Lower lobe of right lung (tissue), 2 donors: ENCODE measurements around the gene GNB1L. TPM values are rescaled to one million over a fixed set of nuclear protein-coding genes. Genes with fewer than 3 reads are reported as not detected.

Experiments used
- ATAC-seq, 2 donors: fragments of 200-7000 bp; cut with Tn5 transposase; one replicate each; pipeline ENCODE4 v1.9.1; 2020 to 2022; ENCODE audit warnings: mild to moderate bottlenecking in 2 of 2, moderate library complexity in 2 of 2
- DNase-seq: peaks from one replicate; pipeline ENCODE4 v3.0.0-alpha.2; 2020
- H3K27ac ChIP-seq: fragments of 200-600 bp; one replicate; pipeline ENCODE4 v1.8.0; 2022
- H3K27me3 ChIP-seq: fragments of 200-600 bp; one replicate; pipeline ENCODE4 v1.8.0; 2022; ENCODE audit warnings: low read depth
- H3K36me3 ChIP-seq: fragments of 200-600 bp; one replicate; pipeline ENCODE4 v1.8.0; 2022; ENCODE audit warnings: mild to moderate bottlenecking
- H3K4me1 ChIP-seq: fragments of 200-600 bp; one replicate; pipeline ENCODE4 v1.8.0; 2022
- H3K4me3 ChIP-seq: fragments of 200-600 bp; one replicate; pipeline ENCODE4 v1.8.0; 2022; ENCODE audit warnings: mild to moderate bottlenecking
- H3K9me3 ChIP-seq: fragments of 200-600 bp; one replicate; pipeline ENCODE4 v1.8.0; 2022
- intact Hi-C: fragments of 100-400 bp; cut with DNase I; formaldehyde crosslinking; loops from one replicate; pipeline ENCODE4 v1.11.0; 2022
- total RNA-seq: library from RNA; stranded (reverse); fragmentation: NEBNext Ultra II Directional; extraction: Animal tissue kit (Norgen Biotek cat#: 25700); gene quantifications from one replicate; pipeline ENCODE4 v1.2.1, GENCODE V29; 2021
- TF ChIP-seq, protein P1 (sequence below): fragments of 200-600 bp; IDR thresholded peaks from one replicate; pipeline ENCODE4 v1.8.0; 2022; ENCODE audit warnings: antibody characterized with exemption, mild to moderate bottlenecking
- donor health status: DM: no; HTN: yes; CAD: no; lungs with severe emphysema.

Gene GNB1L
- total RNA-seq, 1 donor from 2014 or later: 6.0 TPM

DNA sequence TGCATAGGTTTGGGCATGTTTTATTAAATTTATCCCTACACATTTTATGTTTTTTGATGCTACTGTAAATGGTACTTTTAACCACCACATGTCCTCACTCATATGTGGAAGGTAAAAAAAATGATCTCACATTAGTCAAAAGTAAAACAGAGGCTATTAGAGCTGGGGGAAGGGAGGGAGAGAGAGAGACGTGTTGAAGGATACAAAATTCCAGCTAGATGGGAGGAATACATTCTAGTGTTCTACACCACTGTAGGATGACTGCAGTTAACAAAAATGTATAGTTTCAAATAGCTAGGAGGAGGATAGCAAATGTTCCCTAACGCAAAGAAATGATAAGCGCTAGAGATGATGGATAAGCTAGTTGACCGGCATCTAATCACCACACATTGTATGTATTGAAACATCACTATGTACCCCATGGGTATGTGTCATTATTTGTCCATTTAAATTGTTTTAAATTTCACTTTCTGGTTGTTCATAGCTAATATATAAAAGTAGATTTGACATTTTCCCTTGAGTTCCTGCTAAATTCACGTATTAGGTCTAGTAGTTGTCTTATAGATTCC, 9.9 kb upstream of the GNB1L start:
- ATAC-seq (no peak), DNase-seq (no peak)
- TF ChIP-seq, protein P1, sequence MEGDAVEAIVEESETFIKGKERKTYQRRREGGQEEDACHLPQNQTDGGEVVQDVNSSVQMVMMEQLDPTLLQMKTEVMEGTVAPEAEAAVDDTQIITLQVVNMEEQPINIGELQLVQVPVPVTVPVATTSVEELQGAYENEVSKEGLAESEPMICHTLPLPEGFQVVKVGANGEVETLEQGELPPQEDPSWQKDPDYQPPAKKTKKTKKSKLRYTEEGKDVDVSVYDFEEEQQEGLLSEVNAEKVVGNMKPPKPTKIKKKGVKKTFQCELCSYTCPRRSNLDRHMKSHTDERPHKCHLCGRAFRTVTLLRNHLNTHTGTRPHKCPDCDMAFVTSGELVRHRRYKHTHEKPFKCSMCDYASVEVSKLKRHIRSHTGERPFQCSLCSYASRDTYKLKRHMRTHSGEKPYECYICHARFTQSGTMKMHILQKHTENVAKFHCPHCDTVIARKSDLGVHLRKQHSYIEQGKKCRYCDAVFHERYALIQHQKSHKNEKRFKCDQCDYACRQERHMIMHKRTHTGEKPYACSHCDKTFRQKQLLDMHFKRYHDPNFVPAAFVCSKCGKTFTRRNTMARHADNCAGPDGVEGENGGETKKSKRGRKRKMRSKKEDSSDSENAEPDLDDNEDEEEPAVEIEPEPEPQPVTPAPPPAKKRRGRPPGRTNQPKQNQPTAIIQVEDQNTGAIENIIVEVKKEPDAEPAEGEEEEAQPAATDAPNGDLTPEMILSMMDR: no peak
- Histone ChIP-seq H3K36me3 (no peaks in the 10 kb centered on the region), H3K4me1 (no peaks in the 10 kb centered on the region), H3K27me3 (no peaks in the 10 kb centered on the region), H3K9me3 (no peaks in the 10 kb centered on the region), H3K27ac (no peak overlapping the region), H3K4me3 (no peak overlapping the region)
- intact Hi-C loops: no loop called here

DNA sequence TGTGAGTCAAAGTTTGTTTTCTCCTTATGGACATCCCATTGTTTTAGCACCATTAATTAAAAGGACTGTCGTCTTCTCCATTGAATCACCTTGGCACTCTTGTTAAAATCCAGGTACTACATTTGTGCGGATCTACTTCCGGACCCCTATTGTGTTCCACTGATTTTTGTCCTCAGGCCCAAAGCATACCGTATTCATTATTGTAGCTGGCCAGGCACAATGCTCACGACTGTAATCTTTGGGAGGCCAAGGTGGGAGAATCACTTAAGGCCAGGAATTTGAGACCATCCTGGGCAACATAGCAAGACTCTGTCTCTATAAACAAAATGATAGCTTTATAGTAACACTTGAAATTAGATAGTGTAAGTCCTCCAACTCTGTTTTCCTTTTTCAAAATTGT, 8.9 kb upstream of the GNB1L start:
- TF ChIP-seq, protein P1: no peak
- H3K36me3 ChIP-seq: no peaks in the 10 kb centered on the region
- intact Hi-C loops: no loop called here
- no peaks in the 10 kb centered on the region for H3K4me1 ChIP-seq
- H3K4me3 ChIP-seq: no peak overlapping the region
- H3K9me3 ChIP-seq: no peaks in the 10 kb centered on the region
- DNase-seq (no peak), ATAC-seq (no peak)
- no peaks in the 10 kb centered on the region for H3K27me3 ChIP-seq
- no peak overlapping the region for H3K27ac ChIP-seq

DNA sequence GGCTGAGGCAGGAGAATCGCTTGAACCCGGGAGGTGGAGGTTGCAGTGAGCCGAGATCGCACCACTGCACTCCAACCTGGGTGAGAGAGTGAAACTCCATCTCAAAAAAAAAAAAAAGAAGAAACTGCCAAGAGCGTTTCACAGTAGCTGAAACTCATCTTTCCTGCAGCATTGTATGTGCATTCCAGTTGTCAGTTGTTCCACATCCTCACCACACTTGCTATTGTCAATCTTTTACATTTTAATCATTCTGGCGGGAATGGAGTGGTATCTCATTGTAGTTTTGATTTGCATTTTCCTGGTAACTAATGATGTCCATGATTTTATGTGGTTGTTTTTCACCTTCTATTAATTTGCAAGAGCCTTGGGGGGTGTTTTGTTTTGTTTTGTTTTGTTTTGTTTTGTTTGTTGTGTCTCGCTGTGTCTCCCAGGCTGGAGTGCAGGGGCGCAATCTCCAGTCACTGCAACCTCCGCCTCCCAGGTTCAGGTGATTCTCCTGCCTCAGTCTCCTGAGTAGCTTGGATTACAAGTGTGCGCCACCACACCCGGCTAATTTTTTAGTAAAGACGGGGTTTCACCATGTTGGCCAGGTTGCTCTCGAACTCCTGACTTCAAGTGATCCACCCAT, 8.1 kb upstream of the GNB1L start:
- no peak for ATAC-seq
- H3K36me3 ChIP-seq: no peaks in the 10 kb centered on the region
- no peaks in the 10 kb centered on the region for H3K27me3 ChIP-seq
- DNase-seq: no peak
- H3K27ac ChIP-seq: no peak overlapping the region
- TF ChIP-seq, protein P1: no peak
- no peaks in the 10 kb centered on the region for H3K9me3 ChIP-seq
- no peaks in the 10 kb centered on the region for H3K4me1 ChIP-seq
- intact Hi-C loops: no loop called here
- no peak overlapping the region for H3K4me3 ChIP-seq

DNA sequence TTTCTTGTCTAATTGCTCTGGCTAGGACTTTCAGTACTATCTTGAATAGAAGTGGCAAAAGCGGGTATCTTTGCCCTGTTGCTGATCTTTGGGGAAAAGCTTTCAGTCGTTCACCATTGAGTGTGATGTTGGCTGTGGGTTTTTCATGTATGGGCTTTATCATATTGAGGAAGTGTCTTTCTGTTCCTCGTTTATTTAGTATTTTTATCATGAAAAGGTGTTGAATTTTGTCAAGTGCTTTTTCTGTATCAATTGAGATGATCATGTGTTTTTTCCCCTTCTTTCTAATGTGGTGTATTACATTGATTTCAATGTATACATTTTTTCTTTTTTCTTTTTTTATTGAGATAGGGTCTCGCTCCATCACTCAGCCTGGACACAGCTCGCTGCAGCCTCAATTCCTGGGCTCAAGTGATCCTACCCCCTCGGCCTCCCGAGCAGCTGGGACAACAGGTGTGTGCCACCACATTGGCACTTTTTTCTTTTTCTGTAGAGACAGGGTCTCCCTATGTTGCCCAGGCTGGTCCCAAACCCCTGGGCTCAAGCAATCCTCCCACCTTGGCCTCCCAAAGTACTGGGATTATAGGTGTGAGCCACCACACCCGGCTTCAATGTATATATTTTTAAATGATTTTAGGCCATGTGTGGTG, 5.3 kb upstream of the GNB1L start:
- H3K9me3 ChIP-seq: no peaks in the 10 kb centered on the region
- ATAC-seq: no peak

DNA sequence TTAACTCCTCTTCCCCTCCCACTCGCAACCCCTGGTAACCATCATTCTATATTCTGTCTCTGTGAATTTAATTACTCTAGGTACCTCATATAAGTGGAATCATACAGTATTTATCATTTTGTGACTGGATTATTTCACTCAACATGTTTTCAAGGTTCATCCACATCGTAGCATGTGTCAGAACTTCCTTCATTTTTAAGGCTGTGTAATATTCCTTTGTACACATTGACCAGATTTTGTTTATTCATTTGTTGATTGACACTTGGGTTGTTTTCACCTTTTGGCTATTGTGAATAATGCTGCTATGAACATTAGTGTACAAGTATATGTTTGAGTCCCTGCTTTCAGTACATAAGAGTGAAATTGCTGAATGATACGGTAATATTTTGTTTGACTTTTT, 2.7 kb upstream of the GNB1L start:
- ATAC-seq: no peak
- no peak for DNase-seq
- no peak overlapping the region for H3K4me3 ChIP-seq
- H3K36me3 ChIP-seq: peaks cover 4% of the 10 kb centered on the region
- H3K4me1 ChIP-seq: peaks cover 29% of the 10 kb centered on the region
- TF ChIP-seq, protein P1: no peak
- H3K27me3 ChIP-seq: no peaks in the 10 kb centered on the region
- no peak overlapping the region for H3K27ac ChIP-seq
- H3K9me3 ChIP-seq: no peaks in the 10 kb centered on the region
- intact Hi-C loops: no loop called here

More for the DNA sequence above, 5.3 kb upstream of the GNB1L start:
- Histone ChIP-seq H3K4me1 (peaks cover 12% of the 10 kb centered on the region), H3K4me3 (no peak overlapping the region), H3K27me3 (no peaks in the 10 kb centered on the region), H3K36me3 (no peaks in the 10 kb centered on the region), H3K27ac (no peak overlapping the region)
- no peak for DNase-seq
- TF ChIP-seq, protein P1: no peak
- intact Hi-C loops: no loop called here
